Measurements from ENCODE around the gene RPL27A. TPM values are rescaled to one million over a fixed set of nuclear protein-coding genes. Genes with fewer than 3 reads are reported as not detected.
A peak's percentile ranks its signal among the peaks of the same experiment; 100 is the strongest.
"Not testable (repeated sequence)": the region's sequence is repeated elsewhere in the genome, so short reads cannot be mapped to it uniquely, and the experiment has no call there.

The RPL27A gene
- total RNA-seq, 2 experiments from 2014 or later = 1,157 to 1,188 TPM

DNA sequence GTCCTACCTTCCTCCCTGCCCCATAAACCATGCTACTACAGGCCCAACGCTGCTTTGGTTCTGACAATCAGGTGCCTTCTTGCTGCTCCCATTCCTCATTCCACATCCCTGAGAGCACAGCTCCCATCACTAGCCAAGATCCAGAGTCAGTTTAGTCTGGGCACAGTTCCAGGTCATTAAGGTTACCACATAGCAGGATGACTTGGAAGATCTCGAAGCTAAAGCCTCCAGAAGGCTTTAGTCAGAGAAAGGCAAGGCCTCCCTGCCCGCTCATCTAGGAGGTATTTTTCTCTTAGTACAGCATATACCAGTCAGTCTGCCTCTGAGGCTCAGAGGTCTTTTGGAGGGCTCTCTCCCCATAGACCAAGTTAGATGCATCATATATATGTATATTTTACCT lies 30.5 kb upstream of the RPL27A start:
- CTCF ChIA-PET = interaction anchor here (0.6 kb wide), 1 partner anchor 288 kb away, joined by 4 read pairs; no protein-coding TSS in a partner anchor

DNA sequence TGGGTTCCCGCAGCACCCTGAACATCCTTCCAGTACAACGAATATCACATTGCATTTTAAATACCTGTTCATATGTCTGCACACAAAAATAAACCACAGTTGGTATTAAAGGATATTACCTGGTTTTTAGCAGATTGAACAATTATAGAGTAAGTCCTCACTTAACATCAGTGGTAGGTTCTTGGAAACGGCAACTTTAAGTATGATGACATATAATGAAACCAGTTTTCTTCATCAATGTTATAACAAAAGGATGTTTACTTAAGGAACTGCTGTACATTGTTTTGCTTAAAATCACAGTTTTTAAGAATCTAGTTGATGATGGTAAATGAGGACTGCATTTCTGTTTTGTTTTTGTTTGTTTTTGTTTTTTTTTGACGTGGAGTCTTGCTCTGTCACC lies 28.1 kb upstream of the RPL27A start:
- CTCF ChIA-PET = no interaction called here
- H3K36me3 Mint-ChIP-seq (ENCODE audit: low read depth) = peaks cover 15% of the 10 kb centered on the region
- intact Hi-C loops (cut with micrococcal nuclease) = no loop called here
- no peaks in the 10 kb centered on the region for H3K27me3 Mint-ChIP-seq (ENCODE audit: low read depth)
- H3K4me3 Mint-ChIP-seq = no peak overlapping the region
- no peaks in the 10 kb centered on the region for H3K4me1 Mint-ChIP-seq (ENCODE audit: low read depth)
- no peak for DNase-seq
- no peaks in the 10 kb centered on the region for H3K9me3 Mint-ChIP-seq
- H3K27ac Mint-ChIP-seq = no peak overlapping the region

More for the DNA sequence above, 30.5 kb upstream of the RPL27A start:
- Mint-ChIP-seq H3K4me1 (ENCODE audit: low read depth) (no peaks in the 10 kb centered on the region), H3K27me3 (ENCODE audit: low read depth) (no peaks in the 10 kb centered on the region), H3K27ac (no peak overlapping the region), H3K36me3 (ENCODE audit: low read depth) (peaks cover 23% of the 10 kb centered on the region), H3K9me3 (no peaks in the 10 kb centered on the region), H3K4me3 (no peak overlapping the region)
- intact Hi-C loops (cut with micrococcal nuclease) = no loop called here
- no peak for DNase-seq

DNA sequence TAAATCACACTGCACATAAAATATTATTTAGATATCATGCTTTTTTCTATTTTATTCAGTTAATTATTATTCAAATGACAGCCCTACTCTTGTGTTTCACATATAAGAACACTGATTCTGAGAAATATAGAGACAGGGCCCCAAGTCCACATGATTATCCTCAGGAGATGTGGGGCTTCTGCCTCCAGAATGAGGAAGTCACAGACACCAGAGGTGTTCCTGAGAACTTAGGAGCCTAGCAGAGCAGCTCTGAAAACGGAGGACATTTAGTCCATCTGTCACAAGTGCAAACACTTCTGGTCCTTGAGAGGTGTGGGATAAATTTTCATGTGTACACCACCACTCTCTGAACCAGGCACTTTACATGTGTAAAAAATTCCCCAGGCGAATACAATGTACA lies 26.3 kb upstream of the RPL27A start:
- no peak overlapping the region for H3K27ac Mint-ChIP-seq
- intact Hi-C loops (cut with micrococcal nuclease) = no loop called here
- no peaks in the 10 kb centered on the region for H3K27me3 Mint-ChIP-seq (ENCODE audit: low read depth)
- no peak for DNase-seq
- H3K4me3 Mint-ChIP-seq = no peak overlapping the region
- no peaks in the 10 kb centered on the region for H3K4me1 Mint-ChIP-seq (ENCODE audit: low read depth)
- CTCF ChIA-PET = interaction anchor here (0.6 kb wide), 2 partner anchors 259 to 303 kb away, joined by 3 read pairs; no protein-coding TSS in a partner anchor
- H3K9me3 Mint-ChIP-seq = no peaks in the 10 kb centered on the region
- peaks cover 10% of the 10 kb centered on the region for H3K36me3 Mint-ChIP-seq (ENCODE audit: low read depth)

DNA sequence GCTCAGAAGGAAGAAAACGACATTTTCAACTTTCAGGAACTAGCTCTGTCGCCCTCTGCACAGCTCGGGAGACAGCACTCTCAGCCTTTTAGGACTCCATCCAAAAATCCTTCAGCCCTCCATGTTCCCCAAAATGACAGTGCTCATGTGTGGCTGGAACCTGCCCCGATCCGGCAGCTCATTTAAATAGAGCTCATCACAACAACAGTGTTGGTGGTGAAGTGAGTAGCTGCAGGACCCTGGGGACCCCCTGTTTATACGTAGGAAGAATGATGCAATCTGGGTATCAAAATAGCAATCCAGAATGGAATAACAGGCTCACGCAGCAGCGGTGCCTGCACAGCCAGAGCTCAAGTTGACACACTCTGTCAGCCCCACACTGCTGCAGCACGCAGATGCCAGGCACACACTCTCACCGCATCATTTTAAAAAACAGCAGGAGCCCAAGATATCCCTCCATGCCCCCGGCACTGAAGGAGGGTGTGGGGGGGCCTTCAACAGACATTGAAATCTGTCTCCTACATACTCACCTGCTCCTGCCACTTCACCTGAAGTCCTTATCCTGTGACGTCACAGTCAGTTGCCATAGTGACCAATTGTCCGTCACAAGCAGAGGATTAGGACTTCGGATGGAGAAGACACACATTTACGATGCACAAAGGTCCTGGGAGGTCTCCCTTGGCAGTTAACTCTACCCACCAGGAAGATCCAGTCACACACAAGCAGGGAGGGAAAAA lies 24.1 kb upstream of the RPL27A start:
- DNase-seq = no peak
- Mint-ChIP-seq H3K9me3 (no peaks in the 10 kb centered on the region), H3K36me3 (ENCODE audit: low read depth) (peaks cover 4% of the 10 kb centered on the region), H3K4me1 (ENCODE audit: low read depth) (no peaks in the 10 kb centered on the region), H3K4me3 (no peak overlapping the region), H3K27me3 (ENCODE audit: low read depth) (no peaks in the 10 kb centered on the region), H3K27ac (peak overlapping the region; percentile 32)
- CTCF ChIA-PET = no interaction called here
- intact Hi-C loops (cut with micrococcal nuclease) = no loop called here

DNA sequence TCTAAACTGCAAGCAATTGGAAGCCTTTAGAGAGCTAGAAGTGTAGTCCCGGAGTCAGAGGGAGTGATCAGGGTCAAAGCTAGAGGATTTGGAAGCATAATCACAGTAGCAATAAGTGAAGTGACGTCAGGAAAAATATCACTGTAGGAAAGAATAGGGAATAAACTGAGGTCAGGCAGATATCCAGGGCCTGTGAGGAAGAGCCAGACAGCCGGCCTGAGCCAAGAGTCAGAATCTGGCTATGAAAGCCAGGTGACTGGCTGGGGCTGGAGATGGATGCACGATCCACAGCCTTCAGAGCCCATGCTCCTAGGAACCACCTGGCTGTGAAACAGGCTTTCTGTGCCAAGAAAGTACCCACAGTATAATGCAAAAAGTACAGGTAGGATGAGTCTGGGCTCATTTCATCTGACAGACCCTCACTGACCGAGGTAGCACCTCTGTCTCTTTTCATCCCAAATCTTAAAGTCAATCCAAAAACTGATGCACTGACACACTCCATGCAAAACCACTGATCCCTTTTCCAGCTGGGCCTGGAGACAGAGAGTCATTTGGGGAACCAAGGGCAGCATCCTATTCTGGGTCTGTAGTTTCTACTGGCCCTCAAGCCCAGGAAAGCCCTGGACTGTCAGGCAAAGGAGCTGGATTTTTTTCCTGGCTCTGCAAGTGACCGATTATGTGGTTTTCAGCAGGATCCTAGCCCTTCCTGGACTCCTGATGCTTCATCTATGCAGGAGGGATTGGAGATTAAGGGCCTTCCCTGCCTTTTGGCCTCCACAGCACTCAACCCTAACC lies 21.4 kb upstream of the RPL27A start:
- Mint-ChIP-seq H3K4me1 (ENCODE audit: low read depth) (no peaks in the 10 kb centered on the region), H3K27ac (no peak overlapping the region), H3K27me3 (ENCODE audit: low read depth) (no peaks in the 10 kb centered on the region), H3K4me3 (no peak overlapping the region), H3K36me3 (ENCODE audit: low read depth) (peaks cover 5% of the 10 kb centered on the region), H3K9me3 (no peaks in the 10 kb centered on the region)
- CTCF ChIA-PET = no interaction called here
- intact Hi-C loops (cut with micrococcal nuclease) = no loop called here
- DNase-seq = no peak

DNA sequence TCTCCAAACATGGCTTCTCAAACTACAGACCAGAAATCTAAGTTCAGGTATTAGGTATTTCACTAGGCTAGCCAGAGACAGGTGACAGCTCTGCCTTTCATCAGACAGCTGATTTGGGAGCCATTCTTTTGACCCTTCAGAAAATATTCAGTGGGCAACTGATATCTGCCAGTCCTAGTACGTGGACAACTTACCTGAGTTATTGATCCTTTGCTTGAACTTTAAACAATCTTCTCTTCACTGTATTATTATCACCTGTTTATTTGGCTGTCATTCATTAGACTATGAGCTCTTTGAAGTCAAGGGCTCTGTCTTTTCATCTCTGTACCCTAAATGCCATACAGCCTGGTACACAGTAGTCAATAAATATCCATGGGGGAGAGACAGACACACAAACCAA lies 17.4 kb upstream of the RPL27A start:
- H3K4me3 Mint-ChIP-seq = no peak overlapping the region
- intact Hi-C loops (cut with micrococcal nuclease) = no loop called here
- DNase-seq = no peak
- no peak overlapping the region for H3K27ac Mint-ChIP-seq
- CTCF ChIA-PET = interaction anchor here (0.6 to 0.8 kb wide), 2 partner anchors 149 to 357 kb away, joined by 3 to 5 read pairs; no protein-coding TSS in a partner anchor
- H3K36me3 Mint-ChIP-seq (ENCODE audit: low read depth) = peaks cover 20% of the 10 kb centered on the region
- no peaks in the 10 kb centered on the region for H3K9me3 Mint-ChIP-seq
- H3K4me1 Mint-ChIP-seq (ENCODE audit: low read depth) = no peaks in the 10 kb centered on the region
- no peaks in the 10 kb centered on the region for H3K27me3 Mint-ChIP-seq (ENCODE audit: low read depth)

DNA sequence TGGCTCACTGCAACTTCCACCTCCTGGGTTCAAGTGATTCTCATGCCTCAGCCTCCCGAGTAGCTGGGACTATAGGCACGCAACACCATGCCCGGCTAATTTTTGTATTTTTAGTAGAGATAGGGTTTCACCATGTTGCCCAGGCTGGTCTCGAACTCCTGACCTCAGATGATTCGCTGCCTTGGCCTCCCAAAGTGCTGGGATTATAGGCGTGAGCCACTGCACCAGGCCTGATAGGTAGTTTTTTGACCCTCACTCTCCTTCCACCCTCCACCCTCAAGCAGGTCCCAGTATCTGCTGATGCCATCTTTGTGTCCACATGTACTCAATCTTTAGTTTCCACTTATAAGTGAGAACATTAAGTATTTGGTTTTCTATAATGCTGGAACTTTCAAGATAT lies 12.5 kb upstream of the RPL27A start:
- DNase-seq; H3K27me3 Mint-ChIP-seq (ENCODE audit: low read depth); H3K27ac Mint-ChIP-seq; CTCF ChIA-PET; H3K4me3 Mint-ChIP-seq; H3K9me3 Mint-ChIP-seq; H3K4me1 Mint-ChIP-seq (ENCODE audit: low read depth); intact Hi-C loops (cut with micrococcal nuclease): not testable (repeated sequence)
- peaks cover 31% of the 10 kb centered on the region for H3K36me3 Mint-ChIP-seq (ENCODE audit: low read depth)

DNA sequence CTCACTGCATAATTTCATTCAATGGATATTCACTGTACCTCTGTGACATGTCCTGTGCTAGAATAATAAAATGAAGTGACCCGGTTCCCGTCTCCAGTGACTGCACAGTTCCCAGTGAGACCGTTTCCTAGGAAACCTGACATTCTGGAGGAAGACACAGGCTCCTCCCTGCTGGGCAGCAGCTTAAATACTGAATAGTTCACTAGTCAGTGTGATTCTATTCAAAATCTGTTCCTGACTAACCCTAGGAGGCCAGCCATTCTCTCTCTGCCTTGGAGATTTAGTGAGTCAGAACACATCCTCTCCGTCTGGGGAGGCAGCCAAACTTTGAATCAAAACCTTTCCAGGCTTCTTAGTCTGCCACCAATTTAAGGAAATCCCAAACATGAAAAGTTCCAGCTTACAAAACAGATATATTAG lies 11.4 kb upstream of the RPL27A start:
- Mint-ChIP-seq H3K9me3 (no peaks in the 10 kb centered on the region), H3K36me3 (ENCODE audit: low read depth) (peaks cover 29% of the 10 kb centered on the region), H3K27me3 (ENCODE audit: low read depth) (no peaks in the 10 kb centered on the region), H3K4me1 (ENCODE audit: low read depth) (no peaks in the 10 kb centered on the region), H3K4me3 (no peak overlapping the region), H3K27ac (no peak overlapping the region)
- CTCF ChIA-PET = interaction anchor here (1.0 kb wide), 1 partner anchor 11 kb away, joined by 3 read pairs; the partner anchor contains the start of genes RPL27A and TRIM66
- DNase-seq = no peak
- intact Hi-C loops (cut with micrococcal nuclease) = no loop called here

DNA sequence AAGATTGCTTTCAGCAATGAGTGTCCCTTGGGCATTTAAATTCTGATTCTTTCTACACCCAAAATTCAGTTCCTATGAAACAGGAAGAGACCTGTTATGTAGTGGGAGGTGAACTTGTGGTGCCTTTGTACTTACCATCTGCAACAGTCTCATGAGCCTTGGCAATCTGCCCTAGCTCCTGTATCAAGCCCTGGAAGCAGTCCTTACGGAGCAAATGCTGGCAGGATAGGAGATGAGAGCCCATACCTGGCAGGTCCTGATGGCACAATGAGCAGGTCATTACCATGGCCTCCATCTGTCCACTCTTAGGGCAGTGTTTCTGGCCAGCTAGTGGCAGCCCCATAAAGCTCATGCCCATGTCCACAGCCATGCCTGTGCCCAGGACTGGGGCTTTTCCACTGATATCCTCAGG lies 10.9 kb upstream of the RPL27A start:
- CTCF ChIA-PET = interaction anchor here (0.8 to 1.0 kb wide), 2 partner anchors 11 to 17 kb away, joined by 3 to 6 read pairs; partner anchors contain the start of genes RPL27A and TRIM66
- Mint-ChIP-seq H3K27ac (no peak overlapping the region), H3K36me3 (ENCODE audit: low read depth) (peaks cover 27% of the 10 kb centered on the region)

DNA sequence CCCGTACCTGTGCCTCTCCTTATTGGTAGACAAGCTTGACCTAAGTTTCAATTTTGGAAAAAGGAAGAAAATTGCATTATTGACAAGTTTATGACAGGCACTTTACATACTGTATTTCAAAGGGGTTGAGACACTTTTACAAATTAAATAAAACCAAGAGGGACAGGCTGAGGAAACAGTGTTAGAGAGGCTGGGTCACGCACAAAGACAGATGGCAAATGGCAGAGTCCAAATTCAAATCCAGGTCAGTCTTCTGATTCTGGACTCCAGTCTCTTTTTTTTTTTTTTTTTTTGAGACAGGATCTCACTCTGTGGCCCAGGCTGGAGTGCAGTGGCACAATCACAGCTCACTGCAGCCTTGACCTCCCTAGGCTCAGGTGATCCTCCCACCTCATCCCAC lies 10.2 kb upstream of the RPL27A start:
- Mint-ChIP-seq H3K9me3 (no peaks in the 10 kb centered on the region), H3K27me3 (ENCODE audit: low read depth) (no peaks in the 10 kb centered on the region), H3K4me1 (ENCODE audit: low read depth) (no peaks in the 10 kb centered on the region), H3K4me3 (no peak overlapping the region), H3K27ac (no peak overlapping the region), H3K36me3 (ENCODE audit: low read depth) (peaks cover 24% of the 10 kb centered on the region)
- no peak for DNase-seq
- CTCF ChIA-PET = interaction anchor here (0.8 to 1.0 kb wide), 2 partner anchors 10 to 16 kb away, joined by 3 to 6 read pairs; partner anchors contain the start of genes RPL27A and TRIM66
- intact Hi-C loops (cut with micrococcal nuclease) = no loop called here

More for the DNA sequence above, 10.9 kb upstream of the RPL27A start:
- Mint-ChIP-seq H3K4me3 (no peak overlapping the region), H3K9me3 (no peaks in the 10 kb centered on the region), H3K4me1 (ENCODE audit: low read depth) (no peaks in the 10 kb centered on the region), H3K27me3 (ENCODE audit: low read depth) (no peaks in the 10 kb centered on the region)
- intact Hi-C loops (cut with micrococcal nuclease) = no loop called here
- DNase-seq = no peak

DNA sequence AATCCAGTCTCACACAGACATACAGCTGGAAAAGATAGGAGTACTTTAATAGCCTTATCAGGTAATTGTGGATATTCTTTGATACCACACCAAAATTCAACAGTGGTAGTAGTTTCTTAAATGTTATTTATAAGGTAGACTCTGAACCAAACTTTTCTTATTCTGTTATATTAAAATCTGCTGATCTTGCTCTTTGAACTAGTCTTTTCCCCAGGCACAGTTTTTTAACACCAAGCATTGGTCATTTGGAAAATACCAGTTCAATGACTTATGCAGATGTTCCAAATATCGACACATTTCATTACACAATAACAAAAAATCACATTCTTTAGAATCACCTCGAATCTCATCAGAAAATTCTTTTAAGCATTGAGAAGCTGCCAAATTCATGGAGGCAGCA lies 7.7 kb upstream of the RPL27A start:
- Mint-ChIP-seq H3K4me1 (ENCODE audit: low read depth) (no peaks in the 10 kb centered on the region), H3K27me3 (ENCODE audit: low read depth) (no peaks in the 10 kb centered on the region), H3K27ac (no peak overlapping the region), H3K9me3 (no peaks in the 10 kb centered on the region), H3K36me3 (ENCODE audit: low read depth) (peaks cover 22% of the 10 kb centered on the region), H3K4me3 (no peak overlapping the region)
- CTCF ChIA-PET = no interaction called here
- intact Hi-C loops (cut with micrococcal nuclease) = no loop called here
- DNase-seq = no peak

DNA sequence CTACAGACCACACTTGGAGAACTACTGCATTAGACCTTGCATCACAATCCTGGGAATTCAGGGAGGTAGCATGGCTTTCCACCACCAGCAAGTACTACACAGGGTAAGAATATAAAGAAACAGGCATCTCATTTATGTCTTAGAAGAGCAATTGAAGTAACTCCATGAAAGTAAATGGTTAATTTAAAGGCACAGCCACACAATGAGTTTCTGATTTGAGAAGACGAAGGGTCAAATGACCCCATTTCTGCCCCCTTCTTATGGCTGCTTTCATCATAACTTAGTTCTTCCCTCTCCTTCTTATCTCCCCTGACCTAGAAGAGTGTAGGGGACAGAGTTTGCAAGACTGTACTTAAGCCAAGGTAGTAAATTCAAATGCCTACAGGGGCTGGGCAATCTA lies 6.1 kb upstream of the RPL27A start:
- no peak for DNase-seq
- intact Hi-C loops (cut with micrococcal nuclease) = loop anchor here (2.0 kb wide), 1 partner anchor 68 kb away; no protein-coding TSS in a partner anchor
- H3K4me1 Mint-ChIP-seq (ENCODE audit: low read depth) = peaks cover 7% of the 10 kb centered on the region
- no peaks in the 10 kb centered on the region for H3K9me3 Mint-ChIP-seq
- peaks cover 27% of the 10 kb centered on the region for H3K36me3 Mint-ChIP-seq (ENCODE audit: low read depth)
- no peak overlapping the region for H3K27ac Mint-ChIP-seq
- no peak overlapping the region for H3K4me3 Mint-ChIP-seq
- H3K27me3 Mint-ChIP-seq (ENCODE audit: low read depth) = no peaks in the 10 kb centered on the region
- CTCF ChIA-PET = no interaction called here
